SK-N-SH (cell line): Measurements from ENCODE around the gene PHLPP1. TPM values are rescaled to one million over a fixed set of nuclear protein-coding genes. Genes with fewer than 3 reads are reported as not detected.

Experiments
- CTCF ChIA-PET: fragments of 300-600, 350-600 bp; formaldehyde crosslinking; extraction: SDS; loops from one replicate; lab custom pipeline; 2021; lab: Yijun Ruan, JAX
- POLR2A ChIA-PET: fragments of 350-600 bp; sonication (Branson Sonifier 250); formaldehyde crosslinking; extraction: SDS; loops from one replicate; lab custom pipeline; 2020; ENCODE audit warnings: antibody characterized with exemption, inconsistent platforms; lab: Yijun Ruan, JAX
- DNase-seq: peaks from one replicate; pipeline ENCODE4 v3.0.0; 2012
- H2AFZ ChIP-seq: fragments of 200-600 bp; sonication (generic); 2 replicates; pipeline ENCODE4 v1.8.1; 2016; ENCODE audit warnings: antibody characterized with exemption, mild to moderate bottlenecking, low read depth
- H3F3A ChIP-seq: fragments of 200-600 bp; sonication (generic); replicated peaks from 2 replicates; pipeline ENCODE3; 2016; ENCODE audit warnings: antibody characterized with exemption, mild to moderate bottlenecking; ENCODE audit not compliant: insufficient read depth
- H3K27ac ChIP-seq, 2 experiments: fragments of 200-500 bp in 1 of 2; fragments of 200-600 bp in 1 of 2; sonication (Bioruptor generic) in 1 of 2; sonication (generic), shearing (Covaris generic) in 1 of 2; 2 replicates each; pipeline versions ENCODE4 v1.5.1 to v1.6.1; 2014 to 2016; ENCODE audit warnings: low read depth in 2 of 2, inconsistent platforms in 1 of 2, low read length in 1 of 2, mild to moderate bottlenecking in 1 of 2, mixed read lengths in 1 of 2
- H3K27me3 ChIP-seq: fragments of 200-600 bp; sonication (generic), shearing (Covaris generic); 2 replicates; pipeline ENCODE4 v1.6.1; 2016; ENCODE audit warnings: mixed run types; ENCODE audit not compliant: insufficient read depth
- H3K36me3 ChIP-seq, 2 experiments: fragments of 200-500 bp in 1 of 2; fragments of 200-600 bp in 1 of 2; sonication (Bioruptor generic) in 1 of 2; sonication (generic) in 1 of 2; replicated peaks in 1 of 2; 2 replicates each; pipeline versions ENCODE3 to v1.5.1; 2014 to 2016; ENCODE audit warnings: low read length in 1 of 2, mild to moderate bottlenecking in 1 of 2; ENCODE audit not compliant: insufficient read depth in 2 of 2, control insufficient read depth in 1 of 2
- H3K4me1 ChIP-seq, 2 experiments: fragments of 200-500 bp in 1 of 2; fragments of 200-600 bp in 1 of 2; sonication (Bioruptor generic) in 1 of 2; sonication (generic), shearing (Covaris generic) in 1 of 2; 2 replicates each; pipeline versions ENCODE4 v1.5.1 to v1.6.1; 2014 to 2016; ENCODE audit warnings: low read depth in 1 of 2, low read length in 1 of 2, mixed run types in 1 of 2; ENCODE audit not compliant: insufficient read depth in 2 of 2, control insufficient read depth in 1 of 2
- H3K4me2 ChIP-seq: fragments of 200-600 bp; sonication (generic), shearing (Covaris generic); 2 replicates; pipeline ENCODE4 v1.6.1; 2017; ENCODE audit warnings: mixed run types
- H3K4me3 ChIP-seq, 2 experiments: fragments of 200-500 bp in 1 of 2; fragments of 200-600 bp in 1 of 2; sonication (Bioruptor generic) in 1 of 2; sonication (generic), shearing (Covaris generic) in 1 of 2; 2 replicates each; pipeline versions ENCODE4 v1.5.1 to v1.8.1; 2014 to 2016; ENCODE audit warnings: low read depth in 2 of 2, inconsistent platforms in 1 of 2, low read length in 1 of 2, mild to moderate bottlenecking in 1 of 2, mixed read lengths in 1 of 2, moderate library complexity in 1 of 2
- H3K79me2 ChIP-seq: fragments of 200-600 bp; sonication (generic); 2 replicates; pipeline ENCODE4 v1.8.1; 2017; ENCODE audit warnings: mild to moderate bottlenecking; ENCODE audit not compliant: insufficient read depth
- H3K9ac ChIP-seq: fragments of 200-600 bp; sonication (generic); 2 replicates; pipeline ENCODE4 v1.6.1; 2017; ENCODE audit warnings: mixed run types
- H3K9me2 ChIP-seq: fragments of 200-600 bp; sonication (generic); 2 replicates; pipeline ENCODE4 v1.6.1; 2017; ENCODE audit warnings: mixed run types
- H3K9me3 ChIP-seq: fragments of 200-600 bp; sonication (generic); 2 replicates; pipeline ENCODE4 v1.6.1; 2017; ENCODE audit warnings: mixed run types, mild to moderate bottlenecking, moderate library complexity
- H4K20me1 ChIP-seq: fragments of 200-600 bp; sonication (generic); 2 replicates; pipeline ENCODE4 v1.6.1; 2017; ENCODE audit warnings: mild to moderate bottlenecking, mixed run types; ENCODE audit not compliant: insufficient read depth
- EZH2phosphoT487 ChIP-seq: fragments of 200-600 bp; sonication (generic); IDR thresholded peaks from 2 replicates; pipeline ENCODE4 v1.6.1; 2017; ENCODE audit warnings: low read depth, mixed run types, mild to moderate bottlenecking, antibody characterized with exemption, moderate library complexity, borderline replicate concordance
- FOSL2 ChIP-seq: IDR thresholded peaks from 2 replicates; pipeline ENCODE4 v1.4.0; 2012; ENCODE audit warnings: low read depth, mild to moderate bottlenecking, moderate library complexity, borderline replicate concordance
- MAX ChIP-seq: IDR thresholded peaks from 2 replicates; pipeline ENCODE4 v1.4.0; 2012; ENCODE audit warnings: low read depth
- NFIC ChIP-seq: IDR thresholded peaks from 2 replicates; pipeline ENCODE4 v1.4.0; 2012; ENCODE audit warnings: borderline replicate concordance
- RAD21 ChIP-seq: IDR thresholded peaks from 2 replicates; pipeline ENCODE4 v1.6.1; 2012; ENCODE audit warnings: mild to moderate bottlenecking, low read length
- SMC3 ChIP-seq: IDR thresholded peaks from 2 replicates; pipeline ENCODE4 v1.6.1; 2012; ENCODE audit warnings: low read depth, low read length, improper control_type of control experiment
- WGBS: methylation state at CpG from one replicate; pipeline ENCODE4 v1.1.6; 2017; ENCODE audit warnings: low lambda C conversion rate; 5-methylcytosine and 5-hydroxymethylcytosine counted together
- polyA plus RNA-seq, 3 experiments: library from polyadenylated mRNA; depleted of rRNA; stranded (reverse); fragments of >200 nt; gene quantifications; 2 replicates each; pipeline ENCODE4 v1.2.3, GENCODE V29; 2012
- TF ChIP-seq, protein P1 (sequence below): fragments of 200-600 bp; sonication (generic); IDR thresholded peaks from 2 replicates; pipeline ENCODE4 v1.6.1; 2017; ENCODE audit warnings: antibody characterized with exemption, mild to moderate bottlenecking, moderate library complexity

The PHLPP1 gene
- polyA plus RNA-seq, 1 of the 3 experiments (the other 2 are of a cell fraction): 4.6 TPM

DNA sequence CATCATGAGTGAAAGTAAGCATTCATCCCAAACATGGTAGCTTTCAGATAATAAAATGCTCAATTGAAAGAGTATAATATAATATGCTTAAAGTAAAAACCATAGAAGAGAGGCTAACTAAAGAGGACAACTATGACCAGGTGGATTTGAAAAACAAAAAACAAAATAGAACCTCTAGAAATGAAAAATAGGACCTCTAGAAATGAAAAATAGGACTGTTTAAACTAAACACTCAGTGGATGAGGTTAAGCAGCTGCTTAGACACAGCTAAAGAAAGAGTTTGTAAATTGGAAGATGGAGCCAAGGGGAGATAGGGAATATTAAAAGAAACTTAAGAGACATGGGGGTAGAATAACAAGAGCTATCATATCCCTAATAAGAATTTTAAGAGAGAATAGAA lies 302.6 kb downstream of the PHLPP1 start:
- Histone ChIP-seq H3K9ac (no peak overlapping the region), H3K79me2 (no peaks in the 10 kb centered on the region), H3K9me3 (no peaks in the 10 kb centered on the region), H3K4me3 (no peak overlapping the region), H3K9me2 (no peaks in the 10 kb centered on the region), H3K4me1 (no peaks in the 10 kb centered on the region), H2AFZ (no peak overlapping the region), H3K4me2 (no peak overlapping the region), H3F3A (no peaks in the 10 kb centered on the region), H3K27me3 (peaks cover 4% of the 10 kb centered on the region; the same call in 1 of the 2 replicates), H4K20me1 (no peaks in the 10 kb centered on the region), H3K36me3 (no peaks in the 10 kb centered on the region), H3K27ac (no peak overlapping the region)
- POLR2A ChIA-PET: no interaction called here
- TF ChIP-seq FOSL2: no peak
- CTCF ChIA-PET: interaction anchor here (0.9 to 7.5 kb wide), 13 partner anchors 9 to 421 kb away, joined by 3 to 129 read pairs (median 5); partner anchors contain the start of gene BCL2
- no peak for DNase-seq

- peak; percentile 59 for DNase-seq
- 92% methylated on average over 25 of the region's 26 CpGs for WGBS
- CTCF ChIA-PET: interaction anchor here (0.6 to 8.3 kb wide), 16 partner anchors 13 to 417 kb away, joined by 3 to 92 read pairs (median 4); partner anchors contain the start of gene BCL2
Measured at GRCh38 chr18:63022429-63023022, 307.2 kb downstream of the PHLPP1 start.

GRCh38 chr18:63025251-63026090 lies 310.1 kb downstream of the PHLPP1 start:
- H3K9me3 ChIP-seq: no peaks in the 10 kb centered on the region
- H3K9ac ChIP-seq: no peak overlapping the region
- H3K4me2 ChIP-seq: no peak overlapping the region
- no peaks in the 10 kb centered on the region for H3K36me3 ChIP-seq
- no peaks in the 10 kb centered on the region for H3K27me3 ChIP-seq
- no peak overlapping the region for H3K4me3 ChIP-seq
- TF ChIP-seq RAD21 (peak; percentile 78), SMC3 (peak; percentile 48; the same call in 1 of the 2 replicates), MAX (no peak)
- TF ChIP-seq, protein P1, sequence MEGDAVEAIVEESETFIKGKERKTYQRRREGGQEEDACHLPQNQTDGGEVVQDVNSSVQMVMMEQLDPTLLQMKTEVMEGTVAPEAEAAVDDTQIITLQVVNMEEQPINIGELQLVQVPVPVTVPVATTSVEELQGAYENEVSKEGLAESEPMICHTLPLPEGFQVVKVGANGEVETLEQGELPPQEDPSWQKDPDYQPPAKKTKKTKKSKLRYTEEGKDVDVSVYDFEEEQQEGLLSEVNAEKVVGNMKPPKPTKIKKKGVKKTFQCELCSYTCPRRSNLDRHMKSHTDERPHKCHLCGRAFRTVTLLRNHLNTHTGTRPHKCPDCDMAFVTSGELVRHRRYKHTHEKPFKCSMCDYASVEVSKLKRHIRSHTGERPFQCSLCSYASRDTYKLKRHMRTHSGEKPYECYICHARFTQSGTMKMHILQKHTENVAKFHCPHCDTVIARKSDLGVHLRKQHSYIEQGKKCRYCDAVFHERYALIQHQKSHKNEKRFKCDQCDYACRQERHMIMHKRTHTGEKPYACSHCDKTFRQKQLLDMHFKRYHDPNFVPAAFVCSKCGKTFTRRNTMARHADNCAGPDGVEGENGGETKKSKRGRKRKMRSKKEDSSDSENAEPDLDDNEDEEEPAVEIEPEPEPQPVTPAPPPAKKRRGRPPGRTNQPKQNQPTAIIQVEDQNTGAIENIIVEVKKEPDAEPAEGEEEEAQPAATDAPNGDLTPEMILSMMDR: peak; percentile 34
- H3K9me2 ChIP-seq: no peaks in the 10 kb centered on the region
- ChIA-PET CTCF (interaction anchor here (0.6 to 8.3 kb wide), 25 partner anchors 10 to 414 kb away, joined by 3 to 92 read pairs (median 4); partner anchors contain the start of gene BCL2), POLR2A (interaction anchor here (1.5 kb wide), 1 partner anchor 294 kb away, joined by 4 read pairs; the partner anchor contains the start of gene BCL2)
- peaks cover 0 to 7% of the 10 kb centered on the region in 2 experiments; a peak in 1 of 4 replicates for H3K4me1 ChIP-seq
- WGBS: 62% methylated on average over 9 of the region's 12 CpGs
- H3F3A ChIP-seq: no peaks in the 10 kb centered on the region
- H3K79me2 ChIP-seq: no peaks in the 10 kb centered on the region
- H3K27ac ChIP-seq: peak overlapping the region in 1 of 2 experiments; percentile 6; a peak in 2 of 4 replicates
- no peaks in the 10 kb centered on the region for H4K20me1 ChIP-seq
- peak; percentile 68 for DNase-seq
- H2AFZ ChIP-seq: no peak overlapping the region

More at GRCh38 chr18:63022429-63023022, 307.2 kb downstream of the PHLPP1 start:
- Histone ChIP-seq H3K4me2 (no peak overlapping the region), H2AFZ (no peak overlapping the region), H3K79me2 (no peaks in the 10 kb centered on the region), H4K20me1 (no peaks in the 10 kb centered on the region), H3K27ac (no peak overlapping the region), H3K9me3 (no peaks in the 10 kb centered on the region), H3K27me3 (no peaks in the 10 kb centered on the region; the same call in 1 of the 2 replicates), H3F3A (no peaks in the 10 kb centered on the region), H3K36me3 (no peaks in the 10 kb centered on the region), H3K9ac (no peak overlapping the region), H3K4me1 (peaks cover 0 to 7% of the 10 kb centered on the region in 2 experiments; a peak in 1 of 4 replicates), H3K4me3 (no peak overlapping the region), H3K9me2 (no peaks in the 10 kb centered on the region)
- TF ChIP-seq EZH2phosphoT487 (no peak), RAD21 (peak; percentile 6; the same call in 1 of the 2 replicates), NFIC (no peak)
- TF ChIP-seq, protein P1: peak; percentile 47
- POLR2A ChIA-PET: no interaction called here
